Osteoblast (primary cell): ENCODE measurements around the gene CTTNBP2. TPM values are rescaled to one million over a fixed set of nuclear protein-coding genes. Genes with fewer than 3 reads are reported as not detected.

Experiments used
- DNase-seq: peaks from one replicate; pipeline ENCODE4 v3.0.0; 2011; ENCODE audit warnings: low spot score, mixed read lengths; ENCODE audit not compliant: insufficient read length; ENCODE audit errors: missing footprints
- H2AFZ ChIP-seq: 2 replicates; pipeline ENCODE4 v1.6.0; 2011; ENCODE audit warnings: mild to moderate bottlenecking, low read length
- H3K27ac ChIP-seq: 2 replicates; pipeline ENCODE4 v1.5.1; 2011; ENCODE audit warnings: mild to moderate bottlenecking, low read depth, low read length, moderate library complexity
- H3K27me3 ChIP-seq: 2 replicates; pipeline ENCODE4 v1.6.0; 2012; ENCODE audit warnings: mild to moderate bottlenecking, control low read depth, inconsistent platforms, low read length, moderate library complexity; ENCODE audit not compliant: insufficient read depth
- H3K36me3 ChIP-seq: 2 replicates; pipeline ENCODE4 v1.5.1; 2011; ENCODE audit warnings: mild to moderate bottlenecking, low read length, control low read depth, moderate library complexity; ENCODE audit not compliant: insufficient read depth
- H3K4me1 ChIP-seq: 2 replicates; pipeline ENCODE4 v1.5.1; 2011; ENCODE audit warnings: mild to moderate bottlenecking, low read length, control low read depth, moderate library complexity; ENCODE audit not compliant: insufficient read depth
- H3K4me2 ChIP-seq: 2 replicates; pipeline ENCODE4 v1.6.0; 2011; ENCODE audit warnings: mild to moderate bottlenecking, low read length; ENCODE audit not compliant: insufficient read depth
- H3K4me3 ChIP-seq: fragments of 200-600 bp; sonication (generic); 3 replicates; pipeline ENCODE4 v1.5.1; 2012; ENCODE audit warnings: mild to moderate bottlenecking, low read length, inconsistent platforms; ENCODE audit not compliant: insufficient read depth
- H3K79me2 ChIP-seq: 2 replicates; pipeline ENCODE4 v1.6.0; 2012; ENCODE audit warnings: mild to moderate bottlenecking, low read length, control low read depth, inconsistent platforms; ENCODE audit not compliant: insufficient read depth
- H3K9me3 ChIP-seq: 2 replicates; pipeline ENCODE4 v1.5.1; 2011; ENCODE audit warnings: low read depth, low read length, control low read depth
- H4K20me1 ChIP-seq: 2 replicates; pipeline ENCODE4 v1.6.0; 2012; ENCODE audit warnings: mild to moderate bottlenecking, low read length, control low read depth; ENCODE audit not compliant: insufficient read depth
- CTCF ChIP-seq: IDR thresholded peaks from 2 replicates; pipeline ENCODE4 v1.5.1; 2011; ENCODE audit warnings: mild to moderate bottlenecking, low read depth, low read length, moderate library complexity; ENCODE audit errors: extremely low read depth
- total RNA-seq: library from RNA; depleted of rRNA; stranded (reverse); fragments of >200 nt; gene quantifications from 2 replicates; pipeline ENCODE4 v1.2.3, GENCODE V29; 2012

CTTNBP2 gene
- total RNA-seq, 1 donor = 1.1 TPM

DNA sequence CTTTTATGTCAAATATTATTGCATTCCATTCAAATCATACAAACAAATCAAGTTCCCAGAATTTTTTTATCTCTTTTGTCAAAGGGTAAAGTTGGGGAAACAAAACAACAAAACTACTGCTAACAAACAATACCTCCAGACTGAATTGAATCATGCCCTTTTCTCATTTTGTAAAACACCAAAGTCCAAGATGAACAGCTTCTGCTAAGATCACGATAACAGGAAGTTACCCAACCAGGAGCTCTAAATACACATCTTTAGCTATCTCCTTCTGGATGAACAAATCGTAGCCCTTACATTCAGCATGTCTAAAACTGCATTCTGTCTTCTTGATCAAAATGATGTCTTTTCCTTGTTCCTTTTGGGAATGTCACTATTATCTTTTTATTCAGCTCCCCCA, 97.4 kb downstream of the CTTNBP2 start:
- H3K27me3 ChIP-seq = no peaks in the 10 kb centered on the region
- no peak overlapping the region for H3K27ac ChIP-seq
- H3K9me3 ChIP-seq = no peaks in the 10 kb centered on the region
- H4K20me1 ChIP-seq = no peaks in the 10 kb centered on the region
- H3K4me2 ChIP-seq = no peak overlapping the region
- no peak overlapping the region for H3K4me3 ChIP-seq
- no peak for TF ChIP-seq CTCF
- H3K79me2 ChIP-seq = no peaks in the 10 kb centered on the region
- H2AFZ ChIP-seq = no peak overlapping the region
- DNase-seq = no peak
- no peaks in the 10 kb centered on the region for H3K4me1 ChIP-seq
- H3K36me3 ChIP-seq = no peaks in the 10 kb centered on the region

DNA sequence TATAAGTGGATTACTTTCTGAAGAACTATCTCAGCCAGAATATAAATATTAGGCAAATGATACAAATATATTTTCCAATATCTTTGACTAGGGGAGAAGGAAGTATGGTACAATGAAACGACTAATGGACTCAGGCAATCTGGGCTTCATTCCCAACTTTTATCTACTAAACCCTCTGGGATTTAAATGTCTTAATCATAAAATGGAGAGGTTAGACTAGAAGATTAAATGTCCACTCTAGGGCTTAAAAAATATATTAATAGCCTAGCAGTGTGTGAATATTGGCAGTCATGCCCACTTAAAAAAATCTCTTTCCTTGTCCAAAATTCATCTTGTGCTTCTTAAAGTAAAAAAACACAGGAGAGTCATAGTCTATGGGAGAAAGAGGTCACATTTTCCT, 98.3 kb downstream of the CTTNBP2 start:
- Histone ChIP-seq H3K4me1 (no peaks in the 10 kb centered on the region), H3K27me3 (no peaks in the 10 kb centered on the region), H3K79me2 (no peaks in the 10 kb centered on the region), H3K4me3 (no peak overlapping the region), H3K36me3 (no peaks in the 10 kb centered on the region), H4K20me1 (no peaks in the 10 kb centered on the region), H2AFZ (no peak overlapping the region), H3K4me2 (no peak overlapping the region), H3K9me3 (no peaks in the 10 kb centered on the region), H3K27ac (no peak overlapping the region)
- no peak for DNase-seq
- TF ChIP-seq CTCF = no peak

GRCh38 chr7:117772421-117772820, 100.8 kb downstream of the CTTNBP2 start:
- no peak for TF ChIP-seq CTCF
- no peak overlapping the region for H2AFZ ChIP-seq
- no peaks in the 10 kb centered on the region for H3K36me3 ChIP-seq
- H3K4me3 ChIP-seq = no peak overlapping the region
- H3K4me1 ChIP-seq = no peaks in the 10 kb centered on the region
- no peak for DNase-seq
- H4K20me1 ChIP-seq = no peaks in the 10 kb centered on the region
- H3K4me2 ChIP-seq = no peak overlapping the region
- H3K9me3 ChIP-seq = no peaks in the 10 kb centered on the region
- no peak overlapping the region for H3K27ac ChIP-seq
- no peaks in the 10 kb centered on the region for H3K79me2 ChIP-seq
- H3K27me3 ChIP-seq = no peaks in the 10 kb centered on the region

GRCh38 chr7:117771756-117772155, 101.5 kb downstream of the CTTNBP2 start:
- Histone ChIP-seq H3K27ac (no peak overlapping the region), H3K4me3 (no peak overlapping the region), H3K4me2 (no peak overlapping the region), H3K4me1 (no peaks in the 10 kb centered on the region), H4K20me1 (no peaks in the 10 kb centered on the region), H3K79me2 (no peaks in the 10 kb centered on the region), H3K27me3 (no peaks in the 10 kb centered on the region), H3K36me3 (no peaks in the 10 kb centered on the region), H2AFZ (no peak overlapping the region), H3K9me3 (no peaks in the 10 kb centered on the region)
- no peak for DNase-seq
- TF ChIP-seq CTCF = no peak
